B cell (primary cell): ENCODE data around the gene LAPTM4A. TPM values are rescaled to one million over a fixed set of nuclear protein-coding genes. Genes with fewer than 3 reads are reported as not detected.

Experiments used
- ATAC-seq: fragments of 200-7000 bp; cut with Tn5 transposase; one replicate; pipeline ENCODE4 v1.10.0; 2021; ENCODE audit warnings: low read depth, mild to moderate bottlenecking, moderate number of reproducible peaks, moderate library complexity
- CTCF ChIA-PET: fragments of 350-600 bp; sonication (Branson Sonifier 250); formaldehyde crosslinking; loops from one replicate; lab custom pipeline; 2021; ENCODE audit warnings: antibody characterized with exemption, inconsistent platforms; lab: Charles Lee
- POLR2A ChIA-PET: fragments of 350-600 bp; sonication (Branson Sonifier 250); formaldehyde crosslinking; loops from one replicate; lab custom pipeline; 2021; ENCODE audit warnings: antibody characterized with exemption; lab: Charles Lee
- DNase-seq: peaks from one replicate; pipeline ENCODE4 v3.0.0; 2013
- H2AFZ ChIP-seq: 2 replicates; pipeline ENCODE4 v1.6.1; 2012; ENCODE audit warnings: mild to moderate bottlenecking, low read depth, low read length; ENCODE audit not compliant: insufficient read depth, poor library complexity, severe bottlenecking
- H3K27ac ChIP-seq, 2 donors: 1 replicate in 1 of 2; 2 replicates in 1 of 2; pipeline ENCODE4 v1.5.1; 2012 to 2013; ENCODE audit warnings: low read length in 2 of 2, mild to moderate bottlenecking in 2 of 2, moderate library complexity in 1 of 2
- H3K27me3 ChIP-seq, 4 experiments: fragments of 200-600 bp in 1 of 4; sonication (generic) in 1 of 4; replicated peaks in 1 of 4; 1 replicate in 2 of 4; 2 replicates in 2 of 4; pipeline versions ENCODE4 v1.6.1 to v1.7.0; 2013 to 2016; ENCODE audit warnings: low read length in 3 of 4, mild to moderate bottlenecking in 2 of 4, mixed read lengths in 1 of 4, moderate library complexity in 1 of 4; ENCODE audit not compliant: insufficient read depth in 4 of 4, control insufficient read depth in 3 of 4; ENCODE audit errors: control extremely low read depth in 1 of 4
- H3K36me3 ChIP-seq, 2 experiments: replicated peaks in 1 of 2; 1 replicate in 1 of 2; 2 replicates in 1 of 2; pipeline versions ENCODE4 v1.6.1 to v1.7.1; 2013; ENCODE audit warnings: low read length in 1 of 2; ENCODE audit not compliant: insufficient read depth in 2 of 2, control insufficient read depth in 1 of 2; ENCODE audit errors: control extremely low read depth in 1 of 2, extremely low read depth in 1 of 2
- H3K4me1 ChIP-seq, 2 donors: fragments of 200-600 bp in 1 of 2; sonication (generic) in 1 of 2; 1 replicate in 1 of 2; 2 replicates in 1 of 2; pipeline versions ENCODE4 v1.5.1 to v1.6.1; 2013 to 2017; ENCODE audit warnings: low read length in 2 of 2; ENCODE audit not compliant: control insufficient read depth in 2 of 2, insufficient read depth in 2 of 2
- H3K4me2 ChIP-seq: replicated peaks from 2 replicates; pipeline ENCODE3; 2012; ENCODE audit warnings: mild to moderate bottlenecking, low read depth, low read length; ENCODE audit not compliant: poor library complexity, severe bottlenecking
- H3K4me3 ChIP-seq, 5 experiments: fragments of 200-600 bp in 1 of 5; sonication (generic) in 1 of 5; 1 replicate in 3 of 5; 2 replicates in 2 of 5; pipeline versions ENCODE4 v1.5.1 to v1.7.0; 2011 to 2016; ENCODE audit warnings: low read length in 4 of 5, mild to moderate bottlenecking in 4 of 5, low read depth in 2 of 5, control low read depth in 1 of 5, moderate library complexity in 1 of 5; ENCODE audit not compliant: insufficient read depth in 1 of 5; ENCODE audit errors: control extremely low read depth in 1 of 5, extremely low read depth in 1 of 5
- H3K79me2 ChIP-seq: fragments of 200-600 bp; sonication (generic); one replicate; pipeline ENCODE4 v1.6.0; 2016; ENCODE audit warnings: low read length; ENCODE audit not compliant: control insufficient read depth, insufficient read depth
- H3K9ac ChIP-seq: fragments of 200-600 bp; sonication (generic); 2 replicates; pipeline ENCODE4 v1.6.1; 2017; ENCODE audit warnings: mild to moderate bottlenecking, low read length, moderate library complexity
- H3K9me3 ChIP-seq, 3 donors: one replicate each; pipeline versions ENCODE4 v1.6.1 to v1.7.1; 2013; ENCODE audit warnings: low read length in 2 of 3; ENCODE audit not compliant: control insufficient read depth in 2 of 3, insufficient read depth in 1 of 3; ENCODE audit errors: control extremely low read depth in 1 of 3
- H4K20me1 ChIP-seq: 2 replicates; pipeline ENCODE4 v1.6.0; 2012; ENCODE audit warnings: mild to moderate bottlenecking, low read length; ENCODE audit not compliant: insufficient read depth, control insufficient read depth, poor library complexity, severe bottlenecking
- H3K27ac Mint-ChIP-seq: one replicate; pipeline ENCODE4 v1.8.0; 2021; ENCODE audit warnings: mixed read lengths
- H3K27me3 Mint-ChIP-seq: one replicate; pipeline ENCODE4 v1.8.0; 2021; ENCODE audit warnings: mixed read lengths
- H3K4me1 Mint-ChIP-seq: one replicate; pipeline ENCODE4 v1.8.0; 2021; ENCODE audit warnings: mixed read lengths
- H3K4me3 Mint-ChIP-seq: one replicate; pipeline ENCODE4 v1.8.0; 2021; ENCODE audit warnings: mixed read lengths
- H3K9me3 Mint-ChIP-seq: one replicate; pipeline ENCODE4 v1.8.0; 2022; ENCODE audit warnings: mixed read lengths; ENCODE audit not compliant: insufficient read depth
- EZH2 ChIP-seq: IDR thresholded peaks from 2 replicates; pipeline ENCODE4 v1.6.1; 2012; ENCODE audit warnings: borderline replicate concordance, low read depth, mild to moderate bottlenecking, moderate library complexity, low read length; ENCODE audit not compliant: insufficient read depth, poor library complexity, severe bottlenecking
- WGBS: methylation state at CpG from one replicate; pipeline ENCODE4 v1.1.5; 2013; ENCODE audit warnings: missing lambda C conversion rate; ENCODE audit not compliant: insufficient coverage; 5-methylcytosine and 5-hydroxymethylcytosine counted together
- intact Hi-C: fragments of 100-400 bp; cut with micrococcal nuclease; formaldehyde crosslinking; loops from one replicate; pipeline ENCODE4 v1.10.0; 2022
- polyA plus RNA-seq: library from polyadenylated mRNA; depleted of rRNA; stranded (reverse); fragments of >200 nt; gene quantifications from 2 replicates; pipeline ENCODE4 v1.2.3, GENCODE V29; 2012
- total RNA-seq, 2 donors: library from RNA; stranded (reverse); fragments of 120-200 nt in 1 of 2; gene quantifications; 1 replicate in 1 of 2; 2 replicates in 1 of 2; pipeline versions ENCODE4 v1.2.3 to v1.2.4, GENCODE V29; 2013 to 2022
- TF ChIP-seq, protein P1 (sequence below): fragments of 200-600 bp; IDR thresholded peaks from one replicate; pipeline ENCODE4 v1.8.0; 2022; ENCODE audit warnings: antibody characterized with exemption, mild to moderate bottlenecking

LAPTM4A gene
- total and polyA plus RNA-seq, 2 donors (not counting 1 experiment from before 2014, with no cell fraction given), result 45.9 to 74.4 TPM

DNA sequence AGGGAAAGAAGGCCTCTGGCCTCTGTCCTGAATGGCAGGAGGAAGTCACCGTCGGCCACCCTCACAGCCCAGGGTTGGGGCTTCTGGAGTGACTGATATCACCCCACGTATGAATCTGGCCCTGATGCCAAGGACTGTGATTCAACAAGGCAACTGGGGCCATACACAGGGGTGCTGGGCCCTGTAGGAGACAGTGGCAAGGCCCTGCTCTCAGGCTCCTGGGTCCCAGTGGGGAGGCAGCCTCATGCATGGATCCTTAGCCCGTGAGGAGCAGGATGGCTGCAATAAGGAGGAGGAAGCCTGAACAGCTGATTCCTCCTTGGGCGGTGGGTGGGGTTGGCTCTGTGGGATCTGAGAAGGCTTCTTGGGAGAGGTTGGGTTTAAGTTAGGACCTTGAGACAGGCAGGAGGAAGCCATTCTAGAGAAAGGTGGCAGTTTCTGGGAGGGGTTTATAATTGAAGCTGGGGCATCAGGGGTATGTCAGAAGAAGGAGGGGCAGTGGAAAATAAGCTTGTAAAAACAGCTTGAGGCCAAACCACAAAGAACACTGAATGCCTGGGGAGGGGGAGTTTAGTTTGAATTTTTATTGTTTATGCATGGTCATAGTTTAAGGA, 42.8 kb upstream of the LAPTM4A start:
- DNase-seq, result no peak
- H4K20me1 ChIP-seq, result no peaks in the 10 kb centered on the region
- ATAC-seq, result no peak
- intact Hi-C loops, result no loop called here
- 93% methylated on average over 5 of the region's 5 CpGs for WGBS
- peaks cover 1% of the 10 kb centered on the region for H3K4me1 Mint-ChIP-seq
- no peak overlapping the region for H3K4me2 ChIP-seq
- H3K4me3 ChIP-seq, result no peak overlapping the region
- H3K27me3 ChIP-seq, result peaks cover 0 to 3% (median 0%) of the 10 kb centered on the region in 4 experiments
- no peak for TF ChIP-seq EZH2
- TF ChIP-seq, protein P1, sequence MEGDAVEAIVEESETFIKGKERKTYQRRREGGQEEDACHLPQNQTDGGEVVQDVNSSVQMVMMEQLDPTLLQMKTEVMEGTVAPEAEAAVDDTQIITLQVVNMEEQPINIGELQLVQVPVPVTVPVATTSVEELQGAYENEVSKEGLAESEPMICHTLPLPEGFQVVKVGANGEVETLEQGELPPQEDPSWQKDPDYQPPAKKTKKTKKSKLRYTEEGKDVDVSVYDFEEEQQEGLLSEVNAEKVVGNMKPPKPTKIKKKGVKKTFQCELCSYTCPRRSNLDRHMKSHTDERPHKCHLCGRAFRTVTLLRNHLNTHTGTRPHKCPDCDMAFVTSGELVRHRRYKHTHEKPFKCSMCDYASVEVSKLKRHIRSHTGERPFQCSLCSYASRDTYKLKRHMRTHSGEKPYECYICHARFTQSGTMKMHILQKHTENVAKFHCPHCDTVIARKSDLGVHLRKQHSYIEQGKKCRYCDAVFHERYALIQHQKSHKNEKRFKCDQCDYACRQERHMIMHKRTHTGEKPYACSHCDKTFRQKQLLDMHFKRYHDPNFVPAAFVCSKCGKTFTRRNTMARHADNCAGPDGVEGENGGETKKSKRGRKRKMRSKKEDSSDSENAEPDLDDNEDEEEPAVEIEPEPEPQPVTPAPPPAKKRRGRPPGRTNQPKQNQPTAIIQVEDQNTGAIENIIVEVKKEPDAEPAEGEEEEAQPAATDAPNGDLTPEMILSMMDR, result no peak
- no peaks in the 10 kb centered on the region for H3K36me3 ChIP-seq
- no peak overlapping the region for H2AFZ ChIP-seq
- H3K27ac ChIP-seq, result no peak overlapping the region
- ChIA-PET POLR2A (no interaction called here), CTCF (interaction anchor here (0.5 to 3.9 kb wide), 6 partner anchors 8 to 215 kb away, joined by 3 to 66 read pairs (median 3); no protein-coding TSS in a partner anchor)
- no peak overlapping the region for H3K27ac Mint-ChIP-seq
- H3K9me3 ChIP-seq, result no peaks in the 10 kb centered on the region
- H3K9ac ChIP-seq, result no peak overlapping the region
- peaks cover 34% of the 10 kb centered on the region for H3K27me3 Mint-ChIP-seq
- no peaks in the 10 kb centered on the region for H3K9me3 Mint-ChIP-seq
- H3K4me1 ChIP-seq, result no peaks in the 10 kb centered on the region
- H3K79me2 ChIP-seq, result no peaks in the 10 kb centered on the region
- H3K4me3 Mint-ChIP-seq, result no peak overlapping the region
